Choroid plexus epithelial cell (primary cell): Measurements from ENCODE around the gene CLSTN1.

ENCODE experiments used
- DNase-seq: peaks from one replicate; pipeline ENCODE4 v3.0.0-alpha.2; 2010; ENCODE audit warnings: low read depth
- H3K4me3 ChIP-seq: 2 replicates; pipeline ENCODE4 v1.5.1; 2011; ENCODE audit warnings: low read depth, mild to moderate bottlenecking, control low read depth, low read length, moderate library complexity
- TF ChIP-seq, protein P1 (sequence below): conservative IDR thresholded peaks from 2 replicates; pipeline ENCODE4 v1.5.1; 2011; ENCODE audit warnings: low read depth, mild to moderate bottlenecking, control low read depth, inconsistent platforms, low read length, moderate library complexity

Gene CLSTN1

DNA sequence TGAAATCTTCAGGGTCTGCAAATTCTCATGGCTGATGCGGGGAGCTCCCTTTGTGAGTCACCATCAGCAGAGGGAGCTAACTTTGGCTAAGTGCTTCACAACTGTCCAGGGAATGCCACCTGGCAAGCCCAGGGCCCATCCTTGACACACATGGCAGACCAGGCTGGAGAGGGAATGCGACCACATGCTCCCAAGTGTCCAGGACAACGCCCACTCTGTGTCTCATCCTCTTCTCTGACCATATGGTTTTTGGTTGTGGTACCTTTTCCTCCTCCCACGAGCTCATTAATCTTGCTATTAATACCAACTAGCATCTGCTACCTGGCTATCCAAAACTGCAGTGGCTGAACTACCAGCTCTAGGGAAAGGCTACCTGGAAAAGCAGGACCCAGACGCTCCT lies 37.1 kb upstream of the CLSTN1 start:
- H3K4me3 ChIP-seq: no peak overlapping the region
- TF ChIP-seq, protein P1, sequence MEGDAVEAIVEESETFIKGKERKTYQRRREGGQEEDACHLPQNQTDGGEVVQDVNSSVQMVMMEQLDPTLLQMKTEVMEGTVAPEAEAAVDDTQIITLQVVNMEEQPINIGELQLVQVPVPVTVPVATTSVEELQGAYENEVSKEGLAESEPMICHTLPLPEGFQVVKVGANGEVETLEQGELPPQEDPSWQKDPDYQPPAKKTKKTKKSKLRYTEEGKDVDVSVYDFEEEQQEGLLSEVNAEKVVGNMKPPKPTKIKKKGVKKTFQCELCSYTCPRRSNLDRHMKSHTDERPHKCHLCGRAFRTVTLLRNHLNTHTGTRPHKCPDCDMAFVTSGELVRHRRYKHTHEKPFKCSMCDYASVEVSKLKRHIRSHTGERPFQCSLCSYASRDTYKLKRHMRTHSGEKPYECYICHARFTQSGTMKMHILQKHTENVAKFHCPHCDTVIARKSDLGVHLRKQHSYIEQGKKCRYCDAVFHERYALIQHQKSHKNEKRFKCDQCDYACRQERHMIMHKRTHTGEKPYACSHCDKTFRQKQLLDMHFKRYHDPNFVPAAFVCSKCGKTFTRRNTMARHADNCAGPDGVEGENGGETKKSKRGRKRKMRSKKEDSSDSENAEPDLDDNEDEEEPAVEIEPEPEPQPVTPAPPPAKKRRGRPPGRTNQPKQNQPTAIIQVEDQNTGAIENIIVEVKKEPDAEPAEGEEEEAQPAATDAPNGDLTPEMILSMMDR: no peak
- no peak for DNase-seq

DNA sequence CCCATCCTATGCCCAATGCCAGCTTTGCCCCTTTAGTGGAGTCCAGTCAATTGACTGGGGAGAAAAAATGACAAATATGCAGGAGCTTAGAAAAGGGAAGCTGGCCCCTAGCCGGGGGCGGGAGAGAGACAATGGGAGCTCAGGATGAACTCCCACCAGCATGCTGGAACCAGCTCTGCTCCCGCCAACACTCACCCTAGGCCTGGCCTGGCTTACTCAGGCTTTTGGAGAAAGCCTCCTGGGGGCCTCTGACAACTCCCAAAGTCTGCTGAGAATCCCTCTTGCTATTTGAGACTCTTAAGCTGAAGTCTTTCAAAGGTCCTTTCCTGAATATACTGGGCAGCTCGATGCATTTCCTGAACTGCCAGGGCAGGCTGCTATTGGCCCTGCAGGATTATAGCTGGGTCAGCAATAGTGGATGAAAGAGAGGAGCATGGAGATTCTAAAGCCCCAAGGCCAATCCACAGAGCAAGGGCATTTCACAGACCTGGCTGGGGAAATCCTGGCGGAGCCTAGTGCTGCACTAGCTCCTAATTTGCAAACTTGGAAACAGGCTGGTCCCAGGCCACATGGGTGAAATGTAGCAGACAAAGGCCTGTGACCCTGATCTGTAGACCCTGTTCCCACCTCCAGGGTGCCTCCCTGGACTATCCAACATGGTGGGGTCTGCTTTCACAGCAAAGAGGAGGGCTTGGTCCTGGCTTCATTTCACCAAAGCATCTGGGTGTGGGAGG lies 35.7 kb upstream of the CLSTN1 start:
- DNase-seq: no peak
- H3K4me3 ChIP-seq: no peak overlapping the region
- TF ChIP-seq, protein P1: no peak

DNA sequence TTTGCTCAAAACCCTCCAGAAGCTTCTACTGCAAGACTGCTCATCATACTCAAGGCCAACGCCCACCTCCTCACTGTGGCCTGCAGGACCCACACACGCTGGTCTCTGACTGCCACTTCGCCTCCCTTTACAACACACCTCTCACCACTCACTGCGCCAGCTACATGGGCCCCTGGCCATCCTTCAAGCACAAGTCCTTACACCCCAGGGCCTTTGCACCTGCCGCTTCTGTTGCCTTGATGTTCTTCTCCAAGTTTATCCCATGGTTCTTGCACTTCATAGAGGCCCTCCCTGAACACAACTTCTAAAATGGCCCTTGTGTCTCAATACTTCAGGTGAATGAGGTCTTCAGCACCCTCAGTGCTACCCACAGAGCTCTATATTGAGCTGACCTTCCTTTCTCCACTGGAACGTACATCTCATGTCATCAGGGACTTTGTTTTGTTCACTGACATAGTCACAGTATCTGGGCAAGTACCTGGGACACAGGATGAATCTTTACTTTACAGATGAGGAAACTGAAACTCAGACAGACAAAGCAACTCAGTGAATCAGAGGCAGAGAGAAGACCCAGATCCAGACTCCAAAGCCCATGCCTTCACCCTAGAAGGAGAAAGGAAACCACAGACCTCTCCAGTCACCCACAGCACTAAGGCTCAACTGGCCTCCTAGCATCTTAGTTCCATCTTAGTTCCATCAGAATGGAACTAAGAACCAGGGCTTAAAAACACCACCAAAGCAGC lies 34.7 kb upstream of the CLSTN1 start:
- no peak for DNase-seq
- TF ChIP-seq, protein P1: no peak
- no peak overlapping the region for H3K4me3 ChIP-seq

DNA sequence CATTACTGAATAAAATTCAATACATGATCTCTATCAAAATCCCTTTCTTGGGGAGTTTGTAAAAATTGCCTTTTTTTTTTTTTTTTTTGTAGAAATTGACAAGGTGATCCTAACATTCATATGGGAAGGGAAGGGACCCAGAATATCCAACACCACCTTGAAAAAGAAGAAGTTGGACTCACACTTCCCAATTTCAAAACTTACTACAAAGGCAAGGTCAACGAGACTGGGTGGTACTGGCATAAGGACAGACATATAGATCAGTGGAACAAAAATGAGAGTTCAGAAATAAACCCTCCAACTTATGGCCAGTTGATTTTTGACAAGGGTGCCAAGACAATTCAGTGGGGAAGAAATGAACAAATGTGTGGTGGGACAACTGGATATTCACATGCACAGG lies 31.4 kb upstream of the CLSTN1 start:
- H3K4me3 ChIP-seq: no peak overlapping the region
- no peak for DNase-seq
- TF ChIP-seq, protein P1: no peak

DNA sequence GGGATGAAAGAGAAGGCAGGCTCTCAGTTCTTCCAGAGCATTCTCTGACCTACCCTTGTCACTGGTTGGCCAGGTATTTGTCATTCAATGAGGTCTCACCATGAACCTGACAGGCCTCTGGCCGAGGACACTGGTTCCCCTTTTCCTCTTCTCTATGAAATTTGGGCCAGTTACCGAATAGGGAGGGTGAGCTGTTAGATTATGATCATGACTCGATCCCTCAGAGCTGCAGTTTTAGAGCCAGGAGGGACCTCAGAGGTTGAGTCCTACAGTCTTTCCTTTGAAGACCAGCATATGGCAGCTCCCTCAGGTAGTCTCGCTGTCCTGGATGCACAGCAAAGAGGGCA lies 29.5 kb upstream of the CLSTN1 start:
- TF ChIP-seq, protein P1: no peak
- DNase-seq: no peak
- no peak overlapping the region for H3K4me3 ChIP-seq

DNA sequence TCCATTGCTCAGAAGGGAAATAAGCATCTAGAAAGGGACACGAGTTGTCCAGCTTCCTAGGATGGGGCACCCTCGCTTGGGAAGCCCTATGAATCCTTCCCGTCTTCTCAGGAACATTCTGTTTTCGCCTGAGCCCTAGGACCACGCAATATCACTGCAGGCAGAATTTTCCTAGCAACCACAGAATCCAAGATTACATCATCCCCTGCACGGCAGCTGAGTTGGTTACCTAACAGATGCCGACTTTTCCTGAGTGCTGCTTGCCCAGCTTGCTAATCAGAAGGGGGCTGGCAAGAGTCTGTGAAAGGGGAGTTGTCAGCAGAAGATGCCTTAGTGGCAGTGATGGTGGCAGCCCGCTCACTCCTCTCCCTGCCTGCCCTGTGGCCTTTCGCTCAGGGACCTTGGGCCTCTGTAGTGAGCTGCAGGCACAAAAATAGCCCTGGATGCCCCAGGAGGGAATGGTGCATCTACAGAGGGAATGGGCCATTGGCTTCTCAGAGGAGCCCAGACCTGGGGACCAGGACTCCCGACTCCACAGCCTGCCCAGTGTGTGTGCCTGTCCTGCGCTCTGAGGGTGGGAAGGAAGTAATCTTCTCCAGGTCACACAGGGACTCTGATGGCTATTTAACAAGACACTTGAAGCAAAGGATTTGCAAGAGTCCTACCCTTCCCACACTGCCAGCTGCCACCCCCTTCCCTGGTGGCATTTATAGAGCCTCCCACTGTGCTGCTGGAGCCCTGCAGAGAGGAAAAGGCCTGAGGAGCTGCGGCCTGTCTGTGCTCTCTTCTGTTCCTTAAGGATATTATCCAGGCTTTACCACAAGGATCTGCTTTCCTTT lies 28.9 kb upstream of the CLSTN1 start:
- TF ChIP-seq, protein P1: no peak
- DNase-seq: peak; percentile 92
- no peak overlapping the region for H3K4me3 ChIP-seq
